Hematopoietic multipotent progenitor cell treated with erythropoietin and hydrocortisone succinate and interleukin-3 and kit ligand, for 6 days (in vitro differentiated cells): ENCODE measurements around the gene SLC39A3.
"Not testable (repeated sequence)": the region's sequence is repeated elsewhere in the genome, so short reads cannot be mapped to it uniquely, and the experiment has no call there.

Experiments
- DNase-seq: peaks from one replicate; pipeline ENCODE4 v3.0.0-alpha.2; 2015

Gene SLC39A3

DNA sequence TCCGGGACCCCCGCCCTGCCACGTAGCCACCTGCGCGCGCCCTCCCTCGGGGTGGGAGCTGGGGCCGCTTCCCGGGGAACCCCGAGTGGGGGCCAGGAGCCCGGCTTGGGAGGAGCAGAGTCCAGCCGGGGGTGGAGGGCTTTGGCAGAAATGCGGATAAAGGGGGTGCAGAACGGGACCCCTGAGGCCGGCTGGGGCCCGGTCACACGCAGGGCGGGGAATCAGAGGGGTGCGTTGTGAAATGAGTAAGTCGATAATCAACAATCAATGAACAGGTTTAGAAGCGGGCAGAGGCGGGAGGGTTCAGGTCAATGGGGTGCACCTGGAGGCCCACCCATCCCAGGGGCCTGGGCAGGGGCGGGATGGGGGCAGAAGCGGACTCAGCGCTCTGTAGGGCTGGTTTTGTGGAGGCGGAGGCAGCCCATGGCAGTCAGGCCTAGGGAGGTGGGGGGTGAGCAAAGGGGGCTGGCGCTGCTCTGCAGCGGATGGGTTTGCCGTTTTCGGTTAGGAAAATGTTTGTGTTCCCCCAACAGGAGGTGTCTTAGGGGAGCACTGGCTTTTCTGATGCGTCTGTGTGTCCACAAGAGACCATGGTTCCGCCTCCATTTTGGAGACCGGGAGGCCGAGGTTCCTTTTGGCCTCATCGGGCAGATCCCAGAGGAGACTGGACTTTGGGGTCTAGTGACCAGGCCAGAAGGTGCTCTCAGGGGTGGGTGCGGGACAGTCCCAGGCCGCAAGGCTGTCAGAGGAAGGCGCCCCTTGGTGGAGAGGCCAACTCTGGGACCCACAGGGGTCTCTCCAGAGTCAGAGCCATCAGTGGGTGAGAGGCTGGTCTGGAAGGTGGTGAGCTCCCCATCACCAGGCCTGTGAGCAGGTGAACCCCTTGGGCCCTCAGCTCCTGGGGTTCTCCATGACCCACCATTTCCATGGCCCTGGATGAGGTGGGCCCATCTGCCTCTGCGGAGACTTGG is 18.0 kb downstream of the SLC39A3 start:
- no peak for DNase-seq

DNA sequence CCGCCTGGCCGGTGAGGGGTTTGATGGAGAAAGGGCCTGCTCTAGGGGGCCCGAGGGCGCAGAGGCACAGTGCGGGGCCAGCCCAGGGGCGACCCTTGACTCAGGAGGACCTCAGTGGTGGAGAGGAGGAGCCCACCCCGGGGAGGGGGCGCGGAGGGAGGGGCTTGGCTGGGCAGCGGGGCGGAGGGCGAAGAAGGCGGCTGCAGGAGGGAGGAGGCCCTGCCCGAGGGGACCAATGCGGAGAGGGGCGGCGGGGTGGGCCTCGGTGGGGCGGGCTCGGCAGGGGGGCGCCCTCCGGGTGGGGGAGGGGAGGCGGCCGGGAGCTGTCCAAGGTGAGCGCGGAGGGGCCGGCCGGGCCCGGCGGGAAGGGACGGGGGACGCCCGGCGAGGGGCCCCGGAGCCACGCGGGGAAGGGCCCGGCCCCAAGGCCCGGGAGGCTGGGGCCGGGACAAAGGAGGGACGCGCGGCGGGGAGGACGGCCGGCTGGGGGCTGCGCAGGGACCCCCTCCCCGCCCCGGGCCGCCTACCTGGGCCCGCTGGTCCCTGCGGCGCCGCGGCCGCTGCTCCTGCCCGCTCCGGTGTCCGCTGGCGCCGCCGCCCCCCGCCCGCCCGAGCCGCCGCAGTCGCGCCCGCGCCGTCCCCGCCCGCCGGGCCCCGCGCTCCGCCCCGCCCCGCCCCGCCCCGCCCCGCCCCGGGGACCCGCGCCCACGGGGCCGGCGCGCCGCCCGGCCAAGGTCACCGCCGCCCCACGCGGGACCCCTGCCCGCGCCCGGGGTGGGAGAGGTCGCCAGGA is 18.8 kb downstream of the SLC39A3 start, which contains the start of gene DIRAS1:
Gene DIRAS1 (minus strand): TSS at position 596 of the 793 bp plus-strand sequence. CDS start 3,566 bp downstream, outside the sequence.
- DNase-seq = no peak

DNA sequence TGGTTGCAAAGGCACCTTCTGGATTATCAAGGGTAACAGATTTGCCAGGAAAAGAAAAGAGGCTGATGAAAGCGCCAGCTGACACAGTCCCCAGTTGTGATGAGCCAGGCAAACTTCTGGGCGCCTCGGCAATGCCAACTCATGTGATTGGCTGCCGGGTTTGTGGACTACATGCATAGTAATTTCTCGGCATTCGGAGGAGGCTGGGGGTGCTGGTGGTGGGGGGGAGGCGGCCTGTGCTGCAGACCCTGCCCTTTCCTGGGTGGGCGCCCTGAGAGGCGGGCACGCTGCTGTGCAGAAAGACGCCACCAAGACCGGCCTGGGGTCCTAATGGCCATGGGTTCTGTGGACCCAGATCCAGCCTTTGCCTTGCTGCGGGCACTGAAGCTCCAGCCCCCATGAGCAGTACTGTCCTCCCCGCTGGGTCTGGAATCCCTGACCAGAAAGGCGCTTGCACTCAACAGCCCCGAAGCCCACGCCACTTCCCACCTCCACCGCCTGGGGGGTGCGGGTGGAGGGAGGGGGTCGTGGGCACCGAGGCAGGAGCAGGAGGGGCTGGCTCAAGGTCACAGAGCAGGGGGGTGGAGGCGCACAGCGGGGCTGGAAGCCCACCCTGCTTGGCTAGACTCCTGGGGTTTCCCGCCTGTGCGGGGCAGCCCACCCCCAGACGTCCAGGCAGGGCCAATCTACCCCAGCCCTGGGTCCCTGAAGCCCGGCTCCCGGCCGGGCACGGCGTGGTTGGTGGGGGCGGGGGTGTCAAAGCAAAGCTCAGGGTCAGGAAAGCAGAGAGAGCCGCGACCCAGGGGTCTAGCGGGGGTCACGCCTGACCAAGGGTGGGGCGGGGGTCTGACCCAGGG is 19.7 kb downstream of the SLC39A3 start:
- peak; percentile 58 for DNase-seq

- DNase-seq = no peak
Measured at GRCh38 chr19:2719232-2719735, 20.5 kb downstream of the SLC39A3 start.

DNA sequence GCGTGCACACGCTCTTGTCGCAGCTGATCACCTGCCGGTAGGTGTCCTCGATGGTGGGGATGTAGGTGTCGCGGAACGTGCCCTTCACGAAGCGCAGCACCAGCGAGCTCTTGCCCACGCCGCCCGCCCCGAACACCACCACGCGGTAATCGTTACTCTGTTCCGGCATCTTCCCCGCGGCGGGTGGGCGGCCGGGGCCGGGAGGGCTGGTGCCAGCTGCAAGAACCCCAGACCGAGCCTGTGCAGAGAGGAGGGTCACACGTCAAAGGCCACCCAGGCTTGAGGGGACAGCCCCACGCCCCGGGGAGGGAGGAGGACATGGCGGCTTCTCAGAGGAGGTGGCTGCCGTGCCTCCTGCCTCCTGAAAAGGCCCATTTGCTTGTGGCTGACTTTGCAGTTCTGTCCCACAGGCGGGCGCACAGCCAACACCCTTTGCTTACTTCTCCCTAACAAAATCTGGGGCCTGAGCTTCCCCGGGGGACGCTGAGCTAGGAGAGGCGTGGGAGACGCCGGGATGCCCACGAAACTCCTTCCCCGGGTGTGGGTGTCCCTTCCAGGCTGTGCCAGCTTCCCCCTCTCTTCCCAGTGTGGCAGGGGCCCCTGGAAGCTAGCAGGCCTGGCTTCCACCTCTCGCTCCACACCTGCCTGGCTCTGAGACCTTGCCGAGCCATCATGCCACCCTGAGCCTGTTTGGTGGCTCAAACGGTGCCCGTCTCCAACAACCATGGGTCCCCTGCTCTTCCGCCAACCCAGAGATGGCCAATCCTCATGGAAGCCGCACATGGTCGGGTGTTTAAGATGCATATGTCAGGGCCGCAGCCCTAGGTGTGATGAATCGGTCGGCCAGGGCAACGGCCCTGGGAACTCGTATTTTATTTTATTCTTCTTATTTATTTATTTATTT is 21.9 kb downstream of the SLC39A3 start:
- DNase-seq = no peak

DNA sequence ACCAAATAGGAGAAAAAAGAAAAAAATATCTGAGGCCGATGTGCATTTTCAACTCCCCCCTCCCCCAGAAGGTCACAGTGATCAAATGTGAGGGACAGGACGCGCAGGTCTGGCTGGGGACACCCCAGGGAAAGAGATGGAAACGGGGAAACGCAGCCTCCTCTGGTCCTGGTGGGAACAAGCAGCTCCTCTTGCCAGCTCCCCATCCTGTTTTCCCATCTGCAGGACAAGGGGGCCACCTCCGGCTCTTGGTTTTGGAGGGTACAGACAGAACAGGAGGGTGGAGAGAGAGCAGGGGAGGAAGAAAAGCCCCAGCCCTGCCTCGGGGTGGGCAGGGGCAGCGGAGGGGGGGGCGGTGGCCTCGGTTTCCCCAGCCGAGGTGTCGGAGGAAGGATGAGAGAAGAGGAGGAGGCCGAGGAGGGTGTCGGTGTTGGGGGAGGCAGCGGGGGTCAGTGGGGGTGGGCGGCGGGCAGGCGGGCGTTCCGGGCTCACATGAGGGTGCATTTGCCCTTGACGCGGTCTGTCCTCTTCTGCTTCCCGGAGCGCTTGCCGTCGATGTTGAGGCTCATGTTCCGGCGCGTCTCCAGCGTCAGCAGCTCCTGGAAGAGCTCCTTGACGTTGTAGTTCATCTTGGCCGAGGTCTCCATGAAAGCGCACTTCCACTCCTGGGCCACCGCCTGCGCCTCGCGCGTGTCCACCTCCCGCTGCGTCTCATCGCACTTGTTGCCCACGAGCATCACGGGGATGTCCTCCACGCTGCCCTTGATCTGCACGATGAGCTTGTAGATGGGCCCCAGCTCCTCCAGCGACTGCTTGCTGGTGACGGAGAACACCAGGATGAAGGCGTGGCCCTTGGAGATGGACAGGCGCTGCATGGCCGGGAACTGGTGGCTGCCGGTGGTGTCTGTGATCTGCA is 22.8 kb downstream of the SLC39A3 start:
- no peak for DNase-seq

- DNase-seq = no peak
Measured at GRCh38 chr19:2716275-2716650, 23.6 kb downstream of the SLC39A3 start.

GRCh38 chr19:2715470-2716274 is 24.1 kb downstream of the SLC39A3 start:
- no peak for DNase-seq

DNA sequence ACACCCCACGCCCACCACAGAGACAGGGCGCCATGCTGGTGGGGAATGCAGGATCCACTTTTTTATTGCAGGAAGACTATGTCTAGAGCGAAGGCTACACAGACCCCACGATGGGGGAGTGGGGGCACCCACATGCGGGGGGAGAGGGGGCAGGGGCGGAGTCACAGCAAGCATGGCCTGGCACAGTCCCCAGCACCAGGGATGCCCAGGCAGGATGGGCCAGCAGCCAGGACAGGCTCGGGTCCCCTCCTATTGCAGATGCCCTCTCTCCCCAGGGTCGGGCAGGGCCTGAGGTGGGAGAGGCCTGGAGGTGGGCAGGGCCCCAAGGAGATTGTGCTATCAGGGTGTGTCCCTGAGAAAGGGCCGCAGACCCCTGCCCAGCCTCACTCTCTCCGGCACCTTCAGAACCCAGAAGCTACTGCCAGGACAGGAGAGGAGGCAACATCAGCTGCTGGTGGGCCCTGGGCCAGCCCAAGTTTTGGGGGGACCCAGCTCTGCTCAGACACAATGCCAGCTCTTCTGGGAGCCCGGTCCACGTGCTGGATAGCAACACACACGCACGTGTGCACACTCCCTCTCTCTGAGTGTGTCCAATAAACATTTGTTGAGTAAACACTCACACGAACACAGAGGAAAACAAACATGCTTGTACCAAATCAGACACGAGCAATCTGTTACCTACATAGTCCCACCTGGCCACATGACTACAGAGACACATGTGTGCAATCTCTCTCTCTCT is 25.1 kb downstream of the SLC39A3 start:
- DNase-seq = no peak

DNA sequence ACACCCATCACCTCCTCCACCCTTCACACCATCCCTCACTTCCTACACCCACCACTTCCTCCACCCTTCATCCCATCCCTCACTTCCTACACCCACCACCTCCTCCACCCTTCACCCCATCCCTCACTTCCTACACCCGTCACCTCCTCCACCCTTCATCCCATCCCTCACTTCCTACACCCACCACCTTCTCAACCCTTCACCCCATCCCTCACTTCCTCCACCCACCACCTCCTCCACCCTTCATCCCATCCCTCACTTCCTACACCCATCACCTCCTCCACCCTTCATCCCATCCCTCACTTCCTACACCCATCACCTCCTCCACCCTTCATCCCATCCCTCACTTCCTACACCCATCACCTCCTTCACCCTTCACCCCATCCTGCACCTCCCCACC is 25.7 kb downstream of the SLC39A3 start:
- not testable (repeated sequence) for DNase-seq

GRCh38 chr19:2713170-2713569 is 26.6 kb downstream of the SLC39A3 start:
- not testable (repeated sequence) for DNase-seq

DNA sequence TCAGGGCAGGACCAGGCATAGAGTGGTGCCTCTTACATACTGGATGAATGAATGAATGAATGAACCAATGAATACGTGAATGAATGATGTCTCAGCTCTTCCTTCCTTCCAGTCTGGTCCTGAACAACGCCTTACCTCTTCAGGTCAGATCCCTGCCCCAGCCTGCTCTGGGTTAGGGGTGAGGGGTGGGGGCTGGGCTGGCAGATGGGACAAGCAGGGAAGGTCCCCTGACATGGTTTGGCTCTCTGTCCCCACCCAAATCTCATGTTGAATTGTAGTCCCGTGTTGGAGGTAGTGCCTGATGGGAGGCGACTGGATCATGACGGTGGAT is 28.0 kb downstream of the SLC39A3 start:
- DNase-seq = no peak

DNA sequence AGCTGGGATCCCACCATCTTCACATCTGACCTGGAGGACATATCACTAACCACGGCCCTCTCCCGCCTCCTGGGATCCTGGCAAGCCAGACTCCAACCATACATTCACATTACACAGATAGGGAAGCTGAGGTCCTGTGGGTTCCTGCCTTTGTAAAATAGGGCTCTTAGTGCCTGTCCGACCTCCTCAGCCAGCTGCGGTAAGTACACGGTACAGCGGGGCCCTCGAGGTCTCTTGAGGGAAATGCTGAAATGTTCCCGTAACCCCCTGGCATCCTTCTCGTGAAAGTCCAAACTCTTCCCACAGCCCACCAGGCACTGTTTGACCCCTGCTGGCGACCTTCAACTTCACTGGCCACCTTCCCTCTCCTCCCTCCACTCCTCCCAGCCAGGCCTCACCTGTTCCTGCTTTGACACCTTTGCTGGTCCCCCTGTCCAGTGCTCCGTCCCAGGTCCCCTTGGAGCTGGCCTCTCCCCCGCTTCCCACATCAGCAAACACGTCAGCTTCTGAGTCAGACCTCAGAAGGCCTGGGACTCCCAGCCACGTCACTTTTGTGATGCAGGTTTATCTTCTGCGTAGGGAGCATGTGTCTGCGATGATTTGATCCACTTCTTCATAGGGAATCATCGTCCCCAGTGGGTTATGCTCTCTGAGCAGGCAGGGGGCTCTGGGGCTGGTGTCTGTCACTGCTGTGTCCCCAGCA is 28.5 kb downstream of the SLC39A3 start:
- DNase-seq = no peak

DNA sequence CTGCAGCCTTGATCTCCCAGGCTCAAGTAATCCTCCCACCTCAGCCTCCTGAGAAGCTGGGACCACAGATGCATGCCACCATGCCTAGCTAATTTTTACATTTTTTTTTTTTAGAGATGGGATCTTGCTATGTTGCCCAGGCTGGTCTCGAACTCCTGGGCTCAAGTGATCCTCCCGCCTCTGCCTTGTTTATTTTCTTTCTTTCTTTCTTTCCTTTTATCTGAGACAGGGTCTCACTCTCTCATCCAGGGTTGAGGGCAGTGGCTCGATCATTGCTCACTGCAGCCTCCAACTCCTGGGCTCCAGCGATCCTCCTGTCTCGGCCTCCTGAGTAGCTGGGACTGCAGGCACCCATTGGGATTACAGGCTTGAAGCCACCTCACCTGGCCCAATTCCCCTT is 33.6 kb downstream of the SLC39A3 start:
- DNase-seq = no peak

DNA sequence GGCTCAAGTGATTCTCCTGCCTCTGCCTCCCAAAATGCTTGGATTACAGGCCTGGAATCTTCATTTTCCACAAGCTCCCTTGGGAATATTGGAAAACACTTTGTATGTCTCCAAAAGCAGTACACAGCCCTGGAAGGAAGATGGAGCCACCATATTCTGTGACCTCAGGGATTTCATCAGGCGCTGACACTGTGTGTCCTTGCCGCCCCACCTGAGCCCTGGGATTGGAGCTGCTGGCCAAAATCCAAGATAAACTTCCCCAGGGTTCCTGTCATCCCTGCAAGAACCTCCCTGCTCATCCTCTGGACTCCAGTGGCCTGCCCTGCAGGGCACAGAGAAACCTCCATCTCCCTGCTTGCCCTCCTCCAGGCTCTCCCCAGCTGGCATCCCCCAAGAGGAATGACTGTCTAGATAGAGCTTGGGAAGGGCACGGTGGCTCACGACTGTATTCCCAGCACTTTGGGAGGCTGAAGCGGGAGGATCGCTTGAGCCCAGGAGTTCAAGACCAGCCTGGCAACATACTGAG is 36.1 kb downstream of the SLC39A3 start:
- no peak for DNase-seq

DNA sequence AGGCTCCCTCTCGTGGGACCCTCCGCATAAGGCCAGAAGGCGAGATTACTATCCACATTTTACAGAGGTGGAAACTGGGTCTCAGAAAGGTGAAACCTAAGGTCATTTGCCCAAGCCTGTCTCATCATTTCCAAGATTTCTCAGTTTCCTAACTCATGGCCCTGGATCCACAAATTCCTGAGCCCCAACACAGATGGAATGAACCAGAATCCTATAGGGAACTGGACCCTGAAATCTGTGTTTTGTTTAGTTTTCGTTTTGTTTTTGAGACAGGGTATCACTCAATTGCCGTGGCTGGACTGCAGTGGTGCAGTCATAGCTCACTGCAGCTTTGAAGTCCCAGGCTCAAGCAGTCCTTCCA is 36.8 kb downstream of the SLC39A3 start:
- DNase-seq = no peak

GRCh38 chr19:2702170-2703076 is 37.4 kb downstream of the SLC39A3 start, which contains the start of gene GNG7:
Gene GNG7, minus strand, starts transcription at chr19:2702694. Its CDS starts 182,006 bp downstream, at chr19:2520688.
- DNase-seq = peak; percentile 92
